Measurements from ENCODE around the gene SRMS. TPM values are rescaled to one million over a fixed set of nuclear protein-coding genes. Genes with fewer than 3 reads are reported as not detected.

Gene SRMS
- polyA plus RNA-seq, 1 experiment = not detected

DNA sequence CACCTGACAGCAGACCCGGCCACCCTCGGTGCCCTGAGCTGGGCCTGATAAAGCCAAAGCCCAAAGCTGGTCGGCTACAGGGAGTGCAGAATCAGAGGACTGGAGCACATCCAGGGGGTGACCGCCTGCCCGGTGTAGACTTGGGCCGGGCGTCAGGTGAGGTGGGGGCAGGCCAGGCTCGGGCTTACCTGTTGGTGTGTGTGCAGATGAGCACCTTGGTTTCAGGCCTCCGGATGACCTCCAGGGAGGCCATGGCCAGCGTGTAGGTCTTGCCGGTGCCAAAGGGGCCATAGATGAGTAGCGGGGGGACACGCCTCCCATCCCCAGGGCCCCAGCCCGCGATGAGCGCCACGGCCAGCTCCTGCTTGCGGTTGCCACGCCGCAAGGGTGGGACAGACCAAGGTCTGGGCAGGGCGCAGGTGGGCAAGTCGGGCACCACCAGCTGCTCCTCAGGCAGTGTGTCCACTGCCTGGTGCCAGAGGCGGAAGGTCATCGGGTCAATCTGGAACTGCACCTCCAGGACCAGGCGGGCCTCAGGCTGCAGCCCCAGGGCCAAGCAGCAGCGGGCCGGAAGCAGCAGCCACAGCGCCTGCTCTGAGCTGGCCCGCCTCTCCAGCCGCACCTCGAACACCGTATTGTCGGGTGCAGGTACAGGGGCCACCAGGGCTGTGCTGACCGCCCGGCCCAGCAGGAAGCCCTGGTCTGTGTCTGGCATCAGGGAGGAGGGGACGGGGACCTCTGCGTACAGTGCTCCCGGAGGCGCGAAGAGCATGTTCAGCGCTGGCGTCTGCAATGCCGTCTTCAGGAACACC lies 20.8 kb upstream of the SRMS start:
- ChIA-PET POLR2A (no interaction called here), CTCF (no interaction called here)
- no peaks in the 10 kb centered on the region; the same call in 1 of the 2 replicates for H3K9me3 ChIP-seq (ENCODE audit: control insufficient read depth, insufficient read depth, low read length)
- TF ChIP-seq, protein P1, sequence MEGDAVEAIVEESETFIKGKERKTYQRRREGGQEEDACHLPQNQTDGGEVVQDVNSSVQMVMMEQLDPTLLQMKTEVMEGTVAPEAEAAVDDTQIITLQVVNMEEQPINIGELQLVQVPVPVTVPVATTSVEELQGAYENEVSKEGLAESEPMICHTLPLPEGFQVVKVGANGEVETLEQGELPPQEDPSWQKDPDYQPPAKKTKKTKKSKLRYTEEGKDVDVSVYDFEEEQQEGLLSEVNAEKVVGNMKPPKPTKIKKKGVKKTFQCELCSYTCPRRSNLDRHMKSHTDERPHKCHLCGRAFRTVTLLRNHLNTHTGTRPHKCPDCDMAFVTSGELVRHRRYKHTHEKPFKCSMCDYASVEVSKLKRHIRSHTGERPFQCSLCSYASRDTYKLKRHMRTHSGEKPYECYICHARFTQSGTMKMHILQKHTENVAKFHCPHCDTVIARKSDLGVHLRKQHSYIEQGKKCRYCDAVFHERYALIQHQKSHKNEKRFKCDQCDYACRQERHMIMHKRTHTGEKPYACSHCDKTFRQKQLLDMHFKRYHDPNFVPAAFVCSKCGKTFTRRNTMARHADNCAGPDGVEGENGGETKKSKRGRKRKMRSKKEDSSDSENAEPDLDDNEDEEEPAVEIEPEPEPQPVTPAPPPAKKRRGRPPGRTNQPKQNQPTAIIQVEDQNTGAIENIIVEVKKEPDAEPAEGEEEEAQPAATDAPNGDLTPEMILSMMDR (IDR thresholded peaks at IDR 0.05; ENCODE audit: low read depth, low read length) = no peak
- H3K27me3 ChIP-seq (ENCODE audit: control insufficient read depth, insufficient read depth, low read length) = no peaks in the 10 kb centered on the region
- no peak overlapping the region for H3K4me3 ChIP-seq (ENCODE audit: low read depth, low read length)
- no peak overlapping the region for H3K27ac ChIP-seq (ENCODE audit: low read depth, low read length)
- no peak for DNase-seq (ENCODE audit: low read depth, low spot score)

DNA sequence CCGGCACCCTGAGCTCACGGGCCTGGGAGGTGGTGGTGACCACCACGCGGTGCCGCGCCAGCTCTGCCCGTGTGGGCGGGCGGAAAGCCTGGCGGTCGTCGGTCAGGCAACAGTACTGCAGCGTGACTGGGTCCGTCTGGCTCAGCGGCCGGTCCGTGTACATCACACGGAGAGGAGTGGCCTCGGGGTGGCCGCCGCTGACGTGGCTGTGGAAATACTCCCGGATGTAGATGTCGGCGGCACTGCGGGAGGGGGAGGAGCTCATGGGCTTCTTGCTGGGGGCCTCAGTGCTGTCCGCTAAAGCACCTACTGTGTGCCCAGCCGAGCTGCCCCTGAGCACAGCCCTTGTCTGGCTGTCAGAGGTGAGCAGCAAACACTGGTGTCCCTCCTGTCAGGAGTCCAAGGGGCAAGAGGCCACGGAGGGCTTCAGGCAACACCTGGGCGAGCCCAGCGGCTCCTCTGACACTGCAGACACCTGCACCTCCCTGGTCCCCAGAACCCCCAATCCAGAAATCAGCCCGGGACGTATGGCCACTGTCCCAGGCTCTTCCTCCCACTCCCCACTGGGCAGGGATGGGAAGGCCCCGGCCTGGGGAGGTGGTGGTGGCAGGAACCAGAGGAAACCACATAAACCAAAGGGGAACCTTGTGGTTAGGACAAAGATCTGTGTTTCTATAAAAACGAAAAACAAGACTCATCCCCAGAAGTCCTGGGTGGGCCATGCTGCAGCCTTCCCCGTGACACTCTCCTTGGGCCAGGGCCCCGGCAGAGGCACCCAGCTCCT lies 20.0 kb upstream of the SRMS start:
- DNase-seq (ENCODE audit: low read depth, low spot score) = no peak
- no peaks in the 10 kb centered on the region for H3K27me3 ChIP-seq (ENCODE audit: control insufficient read depth, insufficient read depth, low read length)
- H3K9me3 ChIP-seq (ENCODE audit: control insufficient read depth, insufficient read depth, low read length) = no peaks in the 10 kb centered on the region; the same call in 1 of the 2 replicates
- TF ChIP-seq, protein P1 (IDR thresholded peaks at IDR 0.05; ENCODE audit: low read depth, low read length) = no peak
- no peak overlapping the region for H3K4me3 ChIP-seq (ENCODE audit: low read depth, low read length)
- POLR2A ChIA-PET = no interaction called here
- CTCF ChIA-PET = no interaction called here
- no peak overlapping the region for H3K27ac ChIP-seq (ENCODE audit: low read depth, low read length)

DNA sequence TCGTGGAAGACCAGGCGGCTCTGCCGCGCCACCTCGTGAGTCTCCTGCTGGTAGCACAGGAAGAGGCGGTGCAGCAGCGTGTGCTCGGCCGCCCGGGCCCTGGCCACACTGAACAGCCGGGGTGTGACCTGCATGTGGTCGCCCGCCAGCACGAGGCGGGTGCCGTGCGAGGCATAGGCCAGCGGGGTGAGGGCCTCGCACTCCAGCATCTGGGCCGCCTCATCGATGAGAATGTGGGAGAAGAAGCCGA lies 19.5 kb upstream of the SRMS start:
- Histone ChIP-seq H3K9me3 (ENCODE audit: control insufficient read depth, insufficient read depth, low read length) (no peaks in the 10 kb centered on the region; the same call in 1 of the 2 replicates), H3K27me3 (ENCODE audit: control insufficient read depth, insufficient read depth, low read length) (no peaks in the 10 kb centered on the region), H3K27ac (ENCODE audit: low read depth, low read length) (no peak overlapping the region), H3K4me3 (ENCODE audit: low read depth, low read length) (no peak overlapping the region)
- no peak for DNase-seq (ENCODE audit: low read depth, low spot score)
- ChIA-PET CTCF (no interaction called here), POLR2A (no interaction called here)
- TF ChIP-seq, protein P1 (IDR thresholded peaks at IDR 0.05; ENCODE audit: low read depth, low read length) = no peak

DNA sequence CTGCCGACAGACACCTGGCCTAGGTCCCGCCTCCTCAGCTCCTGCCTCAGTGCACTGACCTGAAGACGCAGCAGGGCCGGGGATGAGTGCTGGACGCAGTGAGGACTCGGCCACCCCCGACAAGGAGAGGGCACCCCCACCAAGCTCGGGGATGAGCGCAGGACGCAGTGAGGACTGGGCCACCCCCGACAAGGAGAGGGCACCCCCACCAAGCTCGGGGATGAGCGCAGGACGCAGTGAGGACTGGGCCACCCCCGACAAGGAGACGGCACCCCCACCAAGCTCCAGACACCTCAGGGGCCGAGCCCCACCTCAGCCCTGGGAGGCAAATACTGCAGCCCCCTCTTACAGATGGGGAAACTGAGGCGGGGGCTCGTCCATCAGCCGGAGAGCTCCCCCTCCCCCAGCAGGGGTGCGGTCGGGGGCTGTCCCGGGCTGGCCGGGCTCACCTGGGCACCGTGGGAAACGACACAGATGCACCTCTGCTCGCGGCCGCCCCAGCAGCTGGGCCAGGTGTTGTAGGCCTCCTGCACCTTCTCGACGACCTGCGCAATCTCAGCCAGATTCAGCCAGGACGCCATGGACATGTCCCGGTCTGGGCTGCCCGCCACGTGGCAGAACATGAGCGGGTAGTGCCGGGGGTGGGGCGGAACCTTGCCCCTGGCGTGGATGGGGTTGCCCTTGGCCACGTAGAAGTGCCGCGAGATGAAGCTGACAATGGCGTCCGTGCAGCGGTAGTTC lies 19.0 kb upstream of the SRMS start:
- ChIA-PET CTCF (no interaction called here), POLR2A (no interaction called here)
- no peaks in the 10 kb centered on the region; the same call in 1 of the 2 replicates for H3K9me3 ChIP-seq (ENCODE audit: control insufficient read depth, insufficient read depth, low read length)
- H3K27me3 ChIP-seq (ENCODE audit: control insufficient read depth, insufficient read depth, low read length) = no peaks in the 10 kb centered on the region
- no peak overlapping the region for H3K27ac ChIP-seq (ENCODE audit: low read depth, low read length)
- DNase-seq (ENCODE audit: low read depth, low spot score) = no peak
- TF ChIP-seq, protein P1 (IDR thresholded peaks at IDR 0.05; ENCODE audit: low read depth, low read length) = no peak
- no peak overlapping the region for H3K4me3 ChIP-seq (ENCODE audit: low read depth, low read length)

All from AG04450 (cell line).